HCT116 (cell line): ENCODE results near the gene CPSF4L. TPM values are rescaled to one million over a fixed set of nuclear protein-coding genes. Genes with fewer than 3 reads are reported as not detected.

Experiments used
- ATAC-seq: fragments of 200-7000 bp; cut with Tn5 transposase; 2 replicates; pipeline ENCODE4 v1.9.1; 2020; ENCODE audit warnings: mild to moderate bottlenecking, moderate library complexity
- BruUV-seq: library from RNA; stranded (reverse); fragments of 400-500 nt; replicated peaks from 2 replicates; lab custom pipeline; 2021; lab: Mats Ljungman, UMichigan
- CTCF ChIA-PET: fragments of 300-600 bp; sonication (Branson Sonifier 250); formaldehyde crosslinking; loops from one replicate; lab custom pipeline; 2021; ENCODE audit warnings: antibody characterized with exemption; lab: Charles Lee
- POLR2A ChIA-PET: fragments of 300-600, 350-600 bp; sonication (Branson Sonifier 250); formaldehyde crosslinking; loops from one replicate; lab custom pipeline; 2021; ENCODE audit warnings: antibody characterized with exemption; lab: Charles Lee
- RAD21 ChIA-PET, 2 experiments: fragments of 300-600 bp; sonication (Branson Sonifier 250); formaldehyde crosslinking; loops; one replicate each; lab custom pipeline; 2023; ENCODE audit warnings: low total read pairs in 2 of 2; ENCODE audit not compliant: uncharacterized antibody in 2 of 2, unreplicated experiment in 2 of 2, low non-redundant PET in 1 of 2; lab: Charles Lee
- DNase-seq: peaks from one replicate; pipeline ENCODE4 v3.0.0-alpha.2; 2010; ENCODE audit warnings: low read depth, low spot score
- H2AFZ ChIP-seq: fragments of 200-600 bp; shearing (Covaris generic), sonication (generic); 2 replicates; pipeline ENCODE4 v1.6.1; 2017; ENCODE audit warnings: low read depth, mixed run types, mixed read lengths, antibody characterized with exemption, low read length; ENCODE audit not compliant: poor library complexity, severe bottlenecking
- H3K27ac ChIP-seq: 2 replicates; pipeline ENCODE4 v1.5.1; 2012; ENCODE audit warnings: low read depth, low read length
- H3K27me3 ChIP-seq: fragments of 200-600 bp; sonication (generic); 2 replicates; pipeline ENCODE4 v1.6.1; 2016; ENCODE audit warnings: mixed run types, low read length, mixed read lengths; ENCODE audit not compliant: insufficient read depth
- H3K36me3 ChIP-seq, 2 experiments: fragments of 200-500 bp in 1 of 2; fragments of 200-600 bp in 1 of 2; sonication (Bioruptor generic) in 1 of 2; sonication (generic) in 1 of 2; 2 replicates each; pipeline versions ENCODE4 v1.5.1 to v1.6.1; 2014 to 2016; ENCODE audit warnings: low read length in 2 of 2, inconsistent platforms in 1 of 2, mixed read lengths in 1 of 2, mixed run types in 1 of 2; ENCODE audit not compliant: insufficient read depth in 2 of 2, control insufficient read depth in 1 of 2
- H3K4me1 ChIP-seq, 2 experiments: fragments of 200-600 bp in 1 of 2; sonication (generic) in 1 of 2; 2 replicates each; pipeline versions ENCODE4 v1.5.1 to v1.6.1; 2012 to 2017; ENCODE audit warnings: low read length in 2 of 2, inconsistent platforms in 1 of 2, mild to moderate bottlenecking in 1 of 2, mixed read lengths in 1 of 2, mixed run types in 1 of 2, moderate library complexity in 1 of 2; ENCODE audit not compliant: insufficient read depth in 2 of 2, control insufficient read depth in 1 of 2
- H3K4me2 ChIP-seq: fragments of 200-600 bp; sonication (generic); 2 replicates; pipeline ENCODE4 v1.6.1; 2017; ENCODE audit warnings: mixed run types, low read length, mixed read lengths
- H3K4me3 ChIP-seq, 2 experiments: fragments of 200-600 bp in 1 of 2; sonication (generic) in 1 of 2; replicated peaks in 1 of 2; 2 replicates each; pipeline ENCODE4 v1.5.1; 2011 to 2016; ENCODE audit warnings: low read length in 2 of 2, control low read depth in 1 of 2, low read depth in 1 of 2, mild to moderate bottlenecking in 1 of 2, mixed read lengths in 1 of 2, mixed run types in 1 of 2
- H3K79me2 ChIP-seq: fragments of 200-600 bp; sonication (generic); 2 replicates; pipeline ENCODE4 v1.6.1; 2017; ENCODE audit warnings: mild to moderate bottlenecking, mixed run types, low read length, moderate library complexity, mixed read lengths; ENCODE audit not compliant: insufficient read depth
- H3K9ac ChIP-seq: fragments of 200-600 bp; sonication (generic); 2 replicates; pipeline ENCODE4 v1.6.1; 2016; ENCODE audit warnings: low read length, mixed read lengths
- H3K9me2 ChIP-seq: fragments of 200-600 bp; sonication (generic), shearing (Covaris generic); 2 replicates; pipeline ENCODE4 v1.6.1; 2017; ENCODE audit warnings: mixed run types, mild to moderate bottlenecking, moderate library complexity; ENCODE audit not compliant: insufficient read depth
- H3K9me3 ChIP-seq, 2 experiments: fragments of 200-500 bp in 1 of 2; fragments of 200-600 bp in 1 of 2; sonication (Bioruptor generic) in 1 of 2; sonication (generic) in 1 of 2; 2 replicates each; pipeline ENCODE4 v1.6.1; 2014 to 2017; ENCODE audit warnings: low read length in 2 of 2, mixed read lengths in 2 of 2, inconsistent platforms in 1 of 2, low read depth in 1 of 2, mild to moderate bottlenecking in 1 of 2, mixed run types in 1 of 2, moderate library complexity in 1 of 2; ENCODE audit not compliant: control insufficient read depth in 1 of 2, insufficient read depth in 1 of 2
- H4K20me1 ChIP-seq: fragments of 200-600 bp; sonication (generic), shearing (Covaris generic); 2 replicates; pipeline ENCODE4 v1.6.1; 2017; ENCODE audit warnings: mixed run types, mild to moderate bottlenecking, moderate library complexity; ENCODE audit not compliant: insufficient read depth
- CBX3 ChIP-seq: IDR thresholded peaks from 2 replicates; pipeline ENCODE4 v1.6.1; 2012; ENCODE audit warnings: low read depth
- CEBPB ChIP-seq: IDR thresholded peaks from 2 replicates; pipeline ENCODE4 v1.6.1; 2012; ENCODE audit warnings: low read depth
- EZH2 ChIP-seq: fragments of 200-600 bp; sonication (generic); IDR thresholded peaks from 2 replicates; pipeline ENCODE4 v1.6.1; 2017; ENCODE audit warnings: antibody characterized with exemption, mixed run types
- JUND ChIP-seq: IDR thresholded peaks from 2 replicates; pipeline ENCODE4 v1.6.1; 2012
- POLR2AphosphoS5 ChIP-seq: IDR thresholded peaks from 2 replicates; pipeline ENCODE4 v1.6.1; 2011; ENCODE audit warnings: mild to moderate bottlenecking, low read depth, low read length, moderate library complexity
- RAD21 ChIP-seq: IDR thresholded peaks from 2 replicates; pipeline ENCODE4 v1.6.1; 2012; ENCODE audit warnings: low read depth, mild to moderate bottlenecking
- SIN3A ChIP-seq: IDR thresholded peaks from 2 replicates; pipeline ENCODE4 v1.6.1; 2012; ENCODE audit warnings: low read depth
- SP1 ChIP-seq: IDR thresholded peaks from 2 replicates; pipeline ENCODE4 v1.6.1; 2012; ENCODE audit warnings: low read depth
- SRF ChIP-seq: IDR thresholded peaks from 2 replicates; pipeline ENCODE4 v1.6.1; 2012; ENCODE audit warnings: low read depth
- ZFX ChIP-seq: fragments of 450-650 bp; IDR thresholded peaks from 2 replicates; pipeline ENCODE4 v1.6.1; 2017
- intact Hi-C: fragments of 100-400 bp; cut with micrococcal nuclease; formaldehyde crosslinking; loops from 2 replicates; pipeline ENCODE4 v1.10.0; 2022
- total RNA-seq: library from RNA; stranded (reverse); gene quantifications from one replicate; pipeline ENCODE4 v1.2.1, GENCODE V29; 2021; ENCODE audit not compliant: unreplicated experiment
- TF ChIP-seq, protein P1 (sequence below): IDR thresholded peaks from 2 replicates; pipeline ENCODE4 v1.6.1; 2012
- TF ChIP-seq, protein P2 (sequence below): IDR thresholded peaks from 2 replicates; pipeline ENCODE4 v1.6.1; 2012; ENCODE audit warnings: low read depth
- TF ChIP-seq, protein P3 (sequence below): IDR thresholded peaks from 2 replicates; pipeline ENCODE4 v1.6.1; 2012

CPSF4L gene
- total RNA-seq, 1 experiment from 2014 or later = not detected

DNA sequence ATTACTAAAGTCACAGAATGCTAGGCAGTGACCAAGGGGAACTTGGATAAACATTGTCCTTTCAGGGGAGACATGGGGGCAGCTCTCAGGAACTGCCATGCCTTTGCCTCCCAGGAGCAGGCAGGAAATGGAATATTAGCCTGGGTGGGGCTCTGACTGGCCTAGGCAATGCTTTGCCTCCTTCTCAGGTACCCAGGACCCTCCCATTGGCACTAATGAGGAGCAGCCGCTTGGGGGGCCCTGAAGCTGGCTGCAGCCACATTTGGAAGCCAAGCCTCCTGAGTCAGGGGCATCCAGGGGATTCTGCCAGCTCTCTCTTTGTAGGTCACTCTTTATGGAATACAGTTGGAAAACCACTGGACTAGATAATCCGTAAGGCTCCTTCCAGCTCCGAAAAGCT is 5.5 kb downstream of the CPSF4L start:
- Histone ChIP-seq H3K4me1 (no peaks in the 10 kb centered on the region), H3K9me2 (no peaks in the 10 kb centered on the region), H3K9me3 (no peaks in the 10 kb centered on the region), H3K27ac (no peak overlapping the region), H2AFZ (peak overlapping the region; percentile 16)
- intact Hi-C loops = loop anchor here (5.0 to 10.0 kb wide), 3 partner anchors 456 to 919 kb away; no protein-coding TSS in a partner anchor
- CTCF ChIA-PET = interaction anchor here (0.8 to 8.1 kb wide), 11 partner anchors 12 to 700 kb away, joined by 3 to 180 read pairs (median 4); no protein-coding TSS in a partner anchor
- ATAC-seq = 0 out of 2 replicates have a peak, but pooled peaks have one; percentile 2
- TF ChIP-seq CBX3 (no peak), POLR2AphosphoS5 (no peak), CEBPB (no peak), SRF (no peak), EZH2 (no peak), ZFX (no peak), SIN3A (no peak), JUND (no peak), RAD21 (no peak), SP1 (no peak)
- TF ChIP-seq, protein P1, sequence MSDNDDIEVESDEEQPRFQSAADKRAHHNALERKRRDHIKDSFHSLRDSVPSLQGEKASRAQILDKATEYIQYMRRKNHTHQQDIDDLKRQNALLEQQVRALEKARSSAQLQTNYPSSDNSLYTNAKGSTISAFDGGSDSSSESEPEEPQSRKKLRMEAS = no peak
- TF ChIP-seq, protein P2, sequence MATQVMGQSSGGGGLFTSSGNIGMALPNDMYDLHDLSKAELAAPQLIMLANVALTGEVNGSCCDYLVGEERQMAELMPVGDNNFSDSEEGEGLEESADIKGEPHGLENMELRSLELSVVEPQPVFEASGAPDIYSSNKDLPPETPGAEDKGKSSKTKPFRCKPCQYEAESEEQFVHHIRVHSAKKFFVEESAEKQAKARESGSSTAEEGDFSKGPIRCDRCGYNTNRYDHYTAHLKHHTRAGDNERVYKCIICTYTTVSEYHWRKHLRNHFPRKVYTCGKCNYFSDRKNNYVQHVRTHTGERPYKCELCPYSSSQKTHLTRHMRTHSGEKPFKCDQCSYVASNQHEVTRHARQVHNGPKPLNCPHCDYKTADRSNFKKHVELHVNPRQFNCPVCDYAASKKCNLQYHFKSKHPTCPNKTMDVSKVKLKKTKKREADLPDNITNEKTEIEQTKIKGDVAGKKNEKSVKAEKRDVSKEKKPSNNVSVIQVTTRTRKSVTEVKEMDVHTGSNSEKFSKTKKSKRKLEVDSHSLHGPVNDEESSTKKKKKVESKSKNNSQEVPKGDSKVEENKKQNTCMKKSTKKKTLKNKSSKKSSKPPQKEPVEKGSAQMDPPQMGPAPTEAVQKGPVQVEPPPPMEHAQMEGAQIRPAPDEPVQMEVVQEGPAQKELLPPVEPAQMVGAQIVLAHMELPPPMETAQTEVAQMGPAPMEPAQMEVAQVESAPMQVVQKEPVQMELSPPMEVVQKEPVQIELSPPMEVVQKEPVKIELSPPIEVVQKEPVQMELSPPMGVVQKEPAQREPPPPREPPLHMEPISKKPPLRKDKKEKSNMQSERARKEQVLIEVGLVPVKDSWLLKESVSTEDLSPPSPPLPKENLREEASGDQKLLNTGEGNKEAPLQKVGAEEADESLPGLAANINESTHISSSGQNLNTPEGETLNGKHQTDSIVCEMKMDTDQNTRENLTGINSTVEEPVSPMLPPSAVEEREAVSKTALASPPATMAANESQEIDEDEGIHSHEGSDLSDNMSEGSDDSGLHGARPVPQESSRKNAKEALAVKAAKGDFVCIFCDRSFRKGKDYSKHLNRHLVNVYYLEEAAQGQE = no peak
- TF ChIP-seq, protein P3, sequence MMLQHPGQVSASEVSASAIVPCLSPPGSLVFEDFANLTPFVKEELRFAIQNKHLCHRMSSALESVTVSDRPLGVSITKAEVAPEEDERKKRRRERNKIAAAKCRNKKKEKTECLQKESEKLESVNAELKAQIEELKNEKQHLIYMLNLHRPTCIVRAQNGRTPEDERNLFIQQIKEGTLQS = no peak
- TF ChIP-seq, all 23 proteins: peak for 0
- no TSS peak for BruUV-seq
- RAD21 ChIA-PET = interaction anchor here (1.0 to 3.3 kb wide), 5 partner anchors 60 to 699 kb away, joined by 3 to 43 read pairs (median 4); no protein-coding TSS in a partner anchor
- H3K4me3 ChIP-seq = no peak overlapping the region
- no peak overlapping the region for H3K4me2 ChIP-seq
- H3K9ac ChIP-seq = no peak overlapping the region
- no peak for DNase-seq
- POLR2A ChIA-PET = interaction anchor here (0.8 to 1.1 kb wide), 2 partner anchors 104 to 114 kb away, joined by 3 read pairs; no protein-coding TSS in a partner anchor
- no peaks in the 10 kb centered on the region for H4K20me1 ChIP-seq
- no peaks in the 10 kb centered on the region for H3K79me2 ChIP-seq
- H3K36me3 ChIP-seq = no peaks in the 10 kb centered on the region
- no peaks in the 10 kb centered on the region for H3K27me3 ChIP-seq
